Globus pallidus (tissue), 1 donor: ENCODE data around the gene ZNF862.

Experiments
- DNase-seq: peaks from one replicate; pipeline ENCODE4 v3.0.0-alpha.2; 2015; ENCODE audit warnings: low spot score

Gene ZNF862

DNA sequence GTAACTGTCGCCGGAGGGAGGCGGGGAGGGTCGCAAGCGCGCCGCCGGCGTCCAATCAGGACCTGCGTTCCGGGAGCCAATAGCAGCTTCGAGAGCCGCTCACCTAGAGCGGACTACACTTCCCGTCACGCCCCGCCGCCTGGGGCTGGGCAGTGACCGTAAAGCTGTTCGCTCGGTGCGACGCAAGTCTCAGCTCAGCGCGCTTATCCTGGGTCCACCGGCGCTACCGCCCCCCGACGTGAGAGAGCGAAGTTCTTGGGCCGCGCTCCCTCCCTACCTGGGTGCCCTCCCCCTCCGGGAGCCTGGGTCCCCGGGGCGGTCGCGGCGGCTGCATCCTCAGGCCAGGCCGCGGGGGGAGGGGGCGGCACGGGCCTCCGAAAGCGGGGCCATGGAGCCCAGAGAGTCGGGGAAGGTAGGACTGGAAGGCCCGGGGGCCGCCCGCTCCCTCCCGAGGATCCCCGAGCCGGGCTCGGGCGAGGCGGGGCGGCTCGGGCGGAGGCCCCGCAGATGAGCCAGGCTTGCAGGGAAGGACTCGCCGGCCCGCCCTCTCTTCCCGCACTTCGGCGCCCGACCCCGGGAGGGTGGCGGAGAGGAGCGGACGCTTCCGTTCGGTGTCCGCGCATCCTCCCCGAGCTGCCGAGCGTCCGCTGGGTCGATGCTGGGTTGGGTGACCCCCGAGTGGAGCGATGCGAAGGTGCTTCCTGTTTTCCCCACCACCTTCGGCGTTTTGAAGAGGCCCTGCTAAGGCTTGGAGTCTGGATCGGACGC is at the start of gene ZNF862:
TSS of gene ZNF862 (plus strand) at position 152 of the 768 bp plus-strand sequence. CDS start at position 389, 237 bp downstream.
- peak; percentile 98 for DNase-seq

DNA sequence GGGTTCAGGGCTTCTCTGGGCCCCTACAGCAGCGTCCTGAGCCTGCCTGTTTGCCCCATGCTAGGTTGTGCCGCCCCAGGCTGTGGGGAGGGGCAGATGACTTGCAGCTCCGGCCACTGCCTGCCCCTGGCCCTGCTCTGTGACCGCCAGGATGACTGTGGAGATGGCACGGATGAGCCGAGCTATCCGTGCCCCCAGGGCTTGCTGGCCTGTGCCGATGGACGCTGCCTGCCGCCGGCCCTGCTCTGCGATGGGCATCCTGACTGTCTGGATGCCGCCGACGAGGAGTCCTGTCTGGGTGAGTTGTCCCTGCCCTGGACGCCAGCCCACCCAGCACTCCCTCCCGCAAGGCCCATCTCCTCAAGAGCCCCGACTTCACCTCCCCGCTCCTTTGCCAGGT is 49.1 kb upstream of the ZNF862 start:
- no peak for DNase-seq

DNA sequence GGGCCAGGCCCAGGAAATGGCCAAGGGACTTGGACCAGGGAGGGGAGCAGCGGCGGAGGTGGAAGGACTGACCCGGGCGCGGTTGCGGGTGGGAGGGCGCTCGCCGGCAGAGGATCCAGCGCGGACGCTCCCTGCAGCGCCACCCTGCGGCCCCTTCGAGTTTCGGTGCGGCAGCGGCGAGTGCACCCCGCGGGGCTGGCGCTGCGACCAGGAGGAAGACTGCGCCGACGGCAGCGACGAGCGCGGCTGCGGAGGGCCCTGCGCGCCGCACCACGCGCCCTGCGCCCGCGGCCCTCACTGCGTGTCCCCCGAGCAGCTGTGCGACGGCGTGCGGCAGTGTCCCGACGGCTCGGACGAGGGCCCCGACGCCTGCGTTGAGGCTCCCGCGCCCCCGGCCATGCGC is 48.0 kb upstream of the ZNF862 start:
- DNase-seq = no peak

DNA sequence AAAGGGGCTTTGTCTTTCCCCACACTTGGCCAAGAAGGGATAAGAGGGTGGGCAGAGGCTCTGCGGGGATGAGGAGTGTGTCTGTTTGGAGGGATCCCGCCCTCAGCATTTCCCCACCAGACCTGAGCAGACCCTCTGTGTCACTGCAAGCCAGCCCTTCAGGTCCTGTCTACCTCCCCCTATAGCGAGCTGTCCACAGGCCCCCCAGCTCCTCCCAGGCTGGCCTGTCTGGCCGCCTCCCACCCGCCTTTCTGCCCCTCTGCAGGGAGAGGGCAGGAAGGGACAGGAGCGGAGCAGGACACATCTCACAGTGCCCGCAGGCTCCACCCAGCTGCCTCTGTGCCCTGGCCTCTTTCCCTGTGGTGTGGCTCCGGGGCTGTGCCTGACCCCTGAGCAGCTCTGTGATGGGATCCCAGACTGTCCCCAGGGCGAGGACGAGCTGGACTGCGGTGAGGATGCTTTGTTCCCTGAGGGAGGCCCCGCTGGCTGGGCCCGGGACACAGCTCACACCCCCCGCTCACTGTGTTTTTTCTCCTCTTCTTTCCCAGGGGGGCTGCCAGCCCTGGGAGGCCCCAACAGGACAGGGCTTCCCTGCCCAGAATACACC is 47.3 kb upstream of the ZNF862 start:
- DNase-seq = no peak

DNA sequence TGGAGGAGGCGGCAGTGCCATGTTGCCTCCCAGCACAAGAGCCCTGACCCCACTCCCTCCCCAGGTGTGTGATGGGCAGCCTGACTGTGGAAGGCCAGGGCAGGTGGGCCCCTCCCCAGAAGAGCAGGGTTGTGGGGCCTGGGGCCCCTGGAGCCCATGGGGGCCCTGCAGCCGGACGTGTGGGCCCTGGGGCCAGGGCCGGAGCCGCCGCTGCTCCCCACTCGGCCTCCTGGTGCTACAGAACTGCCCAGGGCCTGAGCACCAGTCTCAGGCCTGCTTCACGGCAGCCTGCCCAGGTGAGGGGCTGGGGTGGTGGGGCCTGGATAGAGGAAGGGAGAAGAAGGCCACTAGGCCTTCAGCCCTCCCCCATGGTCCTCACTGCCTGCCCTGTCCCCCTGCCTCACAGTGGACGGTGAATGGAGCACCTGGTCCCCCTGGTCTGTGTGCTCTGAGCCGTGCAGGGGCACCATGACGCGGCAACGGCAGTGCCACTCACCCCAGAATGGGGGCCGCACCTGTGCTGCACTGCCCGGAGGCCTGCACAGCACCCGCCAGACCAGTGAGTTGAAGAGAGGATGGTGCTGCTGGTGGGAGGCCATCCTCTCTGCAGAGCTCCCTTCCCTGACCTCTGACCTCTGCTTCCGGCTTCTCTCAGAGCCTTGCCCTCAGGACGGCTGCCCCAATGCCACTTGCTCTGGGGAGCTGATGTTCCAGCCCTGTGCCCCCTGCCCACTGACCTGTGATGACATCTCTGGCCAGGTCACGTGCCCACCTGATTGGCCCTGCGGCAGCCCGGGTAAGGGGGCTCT is 46.6 kb upstream of the ZNF862 start:
- DNase-seq = no peak

DNA sequence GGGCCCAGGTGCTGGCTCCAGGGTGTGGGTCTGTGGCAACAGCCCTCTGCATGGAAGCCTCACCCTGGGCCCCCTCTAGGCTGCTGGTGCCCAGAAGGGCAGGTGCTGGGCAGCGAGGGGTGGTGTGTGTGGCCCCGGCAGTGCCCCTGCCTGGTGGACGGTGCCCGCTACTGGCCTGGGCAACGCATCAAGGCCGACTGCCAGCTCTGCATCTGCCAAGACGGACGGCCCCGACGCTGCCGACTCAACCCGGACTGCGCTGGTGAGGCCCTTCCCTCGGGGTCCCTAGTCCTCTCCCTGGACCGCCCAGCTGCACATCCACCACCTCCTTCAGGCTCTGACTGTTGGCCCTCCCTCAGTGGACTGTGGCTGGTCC is 46.0 kb upstream of the ZNF862 start:
- no peak for DNase-seq

DNA sequence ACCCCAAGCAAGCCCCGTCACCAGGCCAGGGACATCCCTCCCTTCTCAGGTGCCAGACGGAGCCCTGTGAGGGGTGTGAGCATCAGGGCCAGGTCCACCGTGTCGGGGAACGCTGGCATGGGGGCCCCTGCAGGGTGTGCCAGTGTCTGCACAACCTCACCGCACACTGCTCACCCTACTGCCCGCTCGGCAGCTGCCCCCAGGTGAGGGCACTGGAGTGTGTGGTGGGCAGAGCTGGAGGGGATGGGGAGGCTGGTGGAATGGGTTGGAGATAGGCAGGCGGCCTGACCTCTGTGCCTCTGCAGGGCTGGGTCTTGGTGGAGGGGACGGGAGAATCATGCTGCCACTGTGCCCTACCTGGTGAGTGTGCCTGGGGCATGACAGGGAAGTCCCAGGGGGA is 44.9 kb upstream of the ZNF862 start:
- DNase-seq = no peak

DNA sequence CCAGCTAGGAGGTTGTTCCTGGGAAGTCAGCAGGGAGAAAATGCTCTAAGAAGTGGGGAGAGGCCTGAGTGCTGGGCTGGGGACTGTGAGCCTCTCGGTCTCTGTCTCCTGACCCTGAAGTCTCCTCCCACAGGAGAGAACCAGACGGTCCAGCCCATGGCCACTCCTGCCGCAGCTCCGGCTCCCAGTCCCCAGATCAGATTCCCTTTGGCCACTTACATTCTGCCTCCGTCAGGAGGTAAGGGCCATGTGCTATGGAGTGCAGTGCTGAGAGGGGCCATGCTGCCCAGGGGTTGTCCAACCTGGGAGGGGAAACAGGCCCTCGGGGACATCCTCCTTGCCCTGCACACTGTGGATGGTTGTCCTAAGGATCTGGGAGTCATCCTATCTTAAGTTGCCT is 43.5 kb upstream of the ZNF862 start:
- no peak for DNase-seq

DNA sequence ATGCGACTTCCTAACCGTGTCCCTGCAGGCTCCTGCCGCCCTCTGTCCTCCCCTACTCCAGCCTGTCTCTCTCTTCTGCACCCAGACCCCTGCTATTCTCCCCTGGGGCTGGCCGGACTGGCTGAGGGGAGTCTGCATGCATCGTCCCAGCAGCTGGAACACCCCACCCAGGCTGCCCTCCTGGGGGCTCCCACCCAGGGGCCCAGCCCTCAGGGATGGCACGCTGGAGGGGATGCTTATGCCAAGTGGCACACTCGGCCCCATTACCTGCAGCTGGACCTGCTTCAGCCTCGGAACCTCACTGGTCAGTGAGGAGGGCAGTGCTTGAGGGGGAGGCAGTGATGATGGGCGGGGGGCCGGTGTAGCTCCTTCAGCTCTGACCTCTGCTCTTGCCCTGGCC is 43.0 kb upstream of the ZNF862 start:
- no peak for DNase-seq

DNA sequence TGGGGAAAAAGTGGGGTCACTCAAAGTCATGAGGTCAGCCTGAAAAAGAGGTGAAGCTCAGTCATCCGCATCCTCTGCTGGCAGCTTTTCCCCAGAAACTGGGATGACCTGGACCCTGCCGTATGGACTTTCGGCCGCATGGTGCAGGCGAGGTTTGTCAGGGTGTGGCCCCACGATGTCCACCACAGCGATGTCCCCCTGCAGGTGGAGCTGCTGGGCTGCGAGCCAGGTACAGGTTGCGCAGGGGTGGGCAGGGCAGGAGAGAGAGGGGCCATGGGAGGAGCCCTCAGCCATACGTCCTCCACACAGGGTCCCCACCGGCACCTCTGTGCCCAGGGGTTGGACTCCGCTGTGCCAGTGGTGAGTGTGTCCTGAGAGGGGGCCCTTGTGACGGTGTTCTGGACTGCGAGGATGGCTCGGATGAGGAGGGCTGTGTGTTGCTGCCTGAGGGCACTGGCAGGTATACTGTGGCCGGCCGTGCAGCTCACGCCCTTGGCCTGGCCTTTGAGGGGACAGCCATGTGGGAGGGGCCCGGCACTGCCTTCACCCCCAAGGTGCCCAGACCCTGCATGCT is 41.8 kb upstream of the ZNF862 start:
- no peak for DNase-seq

DNA sequence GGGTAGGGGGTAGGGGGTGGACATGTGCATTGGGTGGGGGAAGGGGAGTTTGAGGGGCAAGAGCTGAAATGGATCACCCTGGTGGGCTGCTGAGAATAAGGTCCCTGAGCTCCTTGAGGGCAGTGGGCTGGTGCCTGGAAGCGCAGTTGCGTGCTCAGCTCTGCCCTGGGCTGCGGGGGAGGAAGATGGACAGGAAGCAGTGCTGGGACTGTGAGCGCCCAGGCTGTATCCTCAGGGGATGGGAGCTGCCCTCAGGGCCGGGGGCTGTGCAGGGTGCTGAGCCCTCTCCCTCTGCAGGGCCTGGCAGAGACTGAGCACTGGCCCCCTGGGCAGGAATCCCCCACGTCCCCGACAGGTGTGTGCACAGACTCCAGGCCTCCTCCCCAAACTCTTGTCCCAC is 40.4 kb upstream of the ZNF862 start:
- DNase-seq = no peak

DNA sequence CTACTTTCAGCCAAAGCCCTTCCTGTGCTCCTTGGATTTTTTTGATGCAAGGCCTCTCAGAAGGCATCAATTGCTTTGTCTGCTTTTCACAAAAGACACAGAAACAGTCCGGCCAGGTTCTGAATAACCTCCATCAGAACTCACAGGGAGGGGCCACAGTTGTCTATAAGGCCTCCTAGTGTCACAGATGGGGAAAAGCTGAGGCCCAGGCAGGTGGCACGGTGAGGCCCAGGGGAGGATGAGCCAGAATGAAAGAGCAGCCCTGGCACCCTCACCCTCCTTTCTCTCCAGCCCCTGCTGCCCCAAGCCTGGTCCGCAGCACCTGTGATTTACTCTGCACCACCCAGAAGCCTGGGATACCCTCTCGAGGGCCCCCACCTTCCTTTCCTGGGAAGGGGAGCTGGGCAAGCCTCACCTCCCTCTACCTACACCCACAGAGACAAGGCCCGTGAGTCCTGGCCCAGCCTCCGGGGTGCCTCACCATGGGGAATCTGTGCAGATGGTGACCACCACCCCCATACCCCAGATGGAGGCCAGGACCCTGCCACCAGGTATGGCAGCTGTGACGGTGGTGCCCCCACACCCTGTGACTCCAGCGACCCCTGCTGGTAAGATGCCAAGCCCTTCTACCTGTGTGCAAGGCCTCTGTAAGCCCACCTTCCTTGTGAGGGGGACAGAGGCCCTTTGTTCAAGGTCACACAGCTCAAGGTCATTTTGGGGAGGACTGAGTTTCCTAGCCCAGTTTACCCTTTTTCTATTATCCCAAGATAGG is 38.6 kb upstream of the ZNF862 start:
- DNase-seq = no peak

DNA sequence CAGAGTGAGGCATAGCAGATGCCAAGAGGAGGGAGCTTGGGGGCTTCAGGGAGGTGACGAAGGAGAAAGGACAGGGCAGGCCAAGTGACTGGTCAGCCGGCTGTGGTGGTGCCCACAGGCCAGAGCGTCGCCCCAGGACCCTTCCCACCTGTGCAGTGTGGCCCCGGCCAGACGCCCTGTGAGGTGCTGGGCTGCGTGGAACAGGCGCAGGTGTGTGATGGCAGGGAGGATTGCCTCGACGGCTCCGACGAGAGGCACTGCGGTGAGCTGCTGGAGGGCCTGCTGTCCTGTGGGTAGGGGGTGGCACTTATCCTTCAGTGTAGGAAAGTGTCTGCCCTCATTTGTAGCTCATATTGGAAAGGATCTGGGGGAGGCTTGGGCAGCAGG is 38.0 kb upstream of the ZNF862 start:
- no peak for DNase-seq

DNA sequence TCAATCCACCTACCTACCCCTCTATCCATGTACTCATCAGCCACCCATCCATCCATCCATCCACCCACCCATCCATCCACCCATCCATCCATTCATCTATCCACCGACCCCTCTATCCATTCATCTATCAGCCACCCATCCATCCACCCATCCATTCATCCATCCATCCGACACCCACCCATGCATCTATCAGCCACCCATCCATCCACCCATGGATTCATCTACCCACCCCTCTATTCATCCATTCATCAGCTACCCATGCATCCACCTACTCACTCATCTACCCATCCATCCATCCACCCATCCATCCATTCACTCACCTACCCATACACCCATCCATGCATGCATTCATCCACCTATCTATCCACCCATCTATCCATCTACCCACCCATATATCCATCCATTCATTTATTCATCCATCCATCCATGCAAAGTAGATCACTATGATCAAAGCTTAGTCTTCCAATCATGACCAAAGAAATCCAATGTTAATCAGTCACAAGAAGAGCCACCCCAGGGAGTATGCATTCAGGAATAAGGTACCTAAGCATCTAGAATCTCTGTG is 37.1 kb upstream of the ZNF862 start:
- DNase-seq = no peak

DNA sequence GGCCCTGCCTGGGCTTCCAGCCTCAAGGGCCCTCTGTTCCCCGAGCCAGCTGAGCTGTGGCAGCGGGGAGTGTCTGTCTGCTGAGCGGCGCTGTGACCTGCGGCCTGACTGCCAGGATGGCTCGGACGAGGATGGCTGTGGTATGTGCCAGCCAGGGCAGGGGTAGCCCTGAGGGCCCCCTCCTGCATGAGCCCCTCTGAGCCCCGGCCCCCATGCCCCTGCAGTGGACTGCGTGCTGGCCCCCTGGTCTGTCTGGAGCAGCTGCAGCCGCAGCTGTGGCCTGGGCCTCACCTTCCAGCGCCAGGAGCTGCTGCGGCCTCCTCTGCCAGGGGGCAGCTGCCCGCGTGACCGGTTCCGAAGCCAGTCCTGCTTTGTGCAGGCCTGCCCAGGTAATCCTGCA is 36.4 kb upstream of the ZNF862 start:
- DNase-seq = no peak

DNA sequence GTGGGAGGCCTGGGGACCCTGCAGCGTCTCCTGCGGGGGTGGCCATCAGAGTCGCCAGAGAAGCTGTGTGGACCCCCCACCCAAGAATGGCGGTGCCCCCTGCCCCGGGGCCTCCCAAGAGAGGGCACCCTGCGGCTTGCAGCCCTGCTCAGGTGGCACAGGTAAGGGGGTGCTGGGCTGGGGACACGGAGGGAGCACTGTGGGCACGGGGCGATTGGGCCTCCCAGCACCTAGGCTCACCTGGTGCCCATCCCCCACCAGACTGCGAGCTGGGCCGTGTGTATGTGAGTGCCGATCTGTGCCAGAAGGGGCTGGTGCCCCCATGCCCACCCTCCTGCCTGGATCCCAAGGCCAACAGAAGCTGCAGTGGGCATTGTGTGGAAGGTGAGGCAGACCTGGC is 35.2 kb upstream of the ZNF862 start:
- no peak for DNase-seq

DNA sequence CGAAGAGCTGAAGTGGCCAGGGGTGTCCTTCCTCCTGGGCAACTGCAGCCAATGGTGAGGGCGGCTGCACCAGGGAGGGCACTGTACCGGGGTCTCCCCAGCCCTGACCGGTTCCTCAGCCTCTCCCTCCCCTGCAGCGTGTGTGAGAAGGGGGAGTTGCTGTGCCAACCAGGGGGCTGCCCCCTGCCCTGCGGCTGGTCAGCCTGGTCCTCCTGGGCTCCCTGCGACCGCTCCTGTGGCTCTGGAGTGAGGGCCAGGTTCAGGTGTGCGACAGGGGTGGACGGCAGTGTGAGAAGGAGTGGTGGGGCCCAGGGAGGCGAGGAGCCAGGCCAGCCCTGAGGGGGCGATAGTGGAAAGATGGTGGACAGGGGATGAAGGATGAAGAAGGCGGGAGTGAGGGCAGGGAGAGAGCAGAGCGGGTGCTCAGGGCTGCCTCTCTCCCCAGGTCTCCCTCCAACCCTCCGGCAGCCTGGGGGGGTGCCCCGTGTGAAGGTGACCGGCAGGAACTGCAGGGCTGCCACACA is 34.6 kb upstream of the ZNF862 start:
- DNase-seq = no peak

DNA sequence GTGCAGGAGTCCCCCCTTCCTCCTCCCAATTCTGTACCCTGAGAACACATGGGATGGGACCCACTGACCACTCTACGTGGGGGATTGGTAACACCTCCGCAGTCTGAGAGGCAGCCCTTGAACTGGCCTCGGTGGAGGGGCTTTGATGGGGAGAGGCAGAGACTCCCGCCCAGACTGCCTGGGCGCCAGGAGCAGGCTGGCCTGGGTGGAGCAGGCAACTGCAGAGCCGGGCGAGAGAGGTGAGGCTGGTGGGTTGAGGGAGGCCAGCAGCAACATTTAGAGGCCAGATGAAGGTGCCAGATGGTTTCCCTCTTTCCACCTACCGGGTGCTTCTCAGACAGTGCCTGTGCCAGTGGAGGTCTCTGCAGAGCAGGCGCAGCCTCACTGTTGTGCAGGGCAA is 34.1 kb upstream of the ZNF862 start:
- no peak for DNase-seq

DNA sequence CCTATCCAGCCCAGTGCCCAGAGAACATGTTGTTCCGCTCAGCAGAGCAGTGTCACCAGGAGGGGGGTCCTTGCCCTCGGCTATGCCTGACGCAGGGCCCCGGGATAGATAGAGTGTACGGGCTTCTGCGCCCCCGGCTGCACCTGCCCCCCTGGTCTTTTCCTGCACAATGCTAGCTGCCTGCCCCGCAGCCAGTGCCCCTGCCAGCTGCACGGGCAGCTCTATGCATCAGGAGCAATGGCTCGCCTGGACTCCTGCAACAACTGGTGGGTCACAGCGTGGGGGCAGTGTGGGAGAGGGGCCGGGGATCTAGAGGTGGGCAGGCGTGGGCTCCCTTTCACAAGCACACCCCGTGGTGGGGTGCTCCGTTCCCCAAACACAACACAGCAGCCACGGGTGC is 31.4 kb upstream of the ZNF862 start:
- DNase-seq = no peak

DNA sequence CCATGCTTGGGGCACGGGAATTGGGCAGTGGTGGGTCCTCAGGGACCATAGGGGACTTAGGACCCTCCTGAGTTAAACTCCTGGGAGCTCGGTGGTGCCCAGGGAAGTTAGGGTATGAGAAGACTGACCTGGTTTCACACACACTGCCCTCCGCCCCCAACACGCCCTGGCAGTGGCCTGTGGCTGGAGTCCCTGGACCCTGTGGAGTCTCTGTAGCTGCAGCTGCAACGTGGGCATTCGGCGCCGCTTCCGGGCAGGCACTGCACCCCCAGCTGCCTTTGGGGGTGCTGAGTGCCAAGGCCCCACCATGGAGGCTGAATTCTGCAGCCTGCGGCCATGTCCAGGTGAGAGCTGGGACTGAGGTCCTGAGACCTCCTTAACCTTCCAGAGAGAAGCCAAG is 29.9 kb upstream of the ZNF862 start:
- DNase-seq = no peak

DNA sequence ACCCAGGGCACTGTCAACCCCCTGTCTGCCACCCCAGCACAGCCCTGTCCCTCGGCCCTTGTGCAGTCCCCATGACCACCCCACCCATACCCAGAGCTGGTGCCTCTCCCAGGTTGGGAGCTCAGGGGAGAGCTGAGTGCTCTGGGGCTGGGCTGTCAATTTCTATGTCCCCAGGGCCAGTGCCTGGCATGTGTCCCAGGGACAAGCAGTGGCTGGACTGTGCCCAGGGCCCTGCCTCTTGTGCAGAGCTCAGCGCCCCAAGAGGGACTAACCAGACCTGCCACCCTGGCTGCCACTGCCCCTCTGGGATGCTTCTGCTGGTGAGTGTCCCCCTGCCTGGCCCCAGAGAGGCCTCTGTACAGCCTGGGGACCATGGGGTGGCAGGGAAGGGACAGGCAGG is 29.0 kb upstream of the ZNF862 start:
- DNase-seq = no peak

DNA sequence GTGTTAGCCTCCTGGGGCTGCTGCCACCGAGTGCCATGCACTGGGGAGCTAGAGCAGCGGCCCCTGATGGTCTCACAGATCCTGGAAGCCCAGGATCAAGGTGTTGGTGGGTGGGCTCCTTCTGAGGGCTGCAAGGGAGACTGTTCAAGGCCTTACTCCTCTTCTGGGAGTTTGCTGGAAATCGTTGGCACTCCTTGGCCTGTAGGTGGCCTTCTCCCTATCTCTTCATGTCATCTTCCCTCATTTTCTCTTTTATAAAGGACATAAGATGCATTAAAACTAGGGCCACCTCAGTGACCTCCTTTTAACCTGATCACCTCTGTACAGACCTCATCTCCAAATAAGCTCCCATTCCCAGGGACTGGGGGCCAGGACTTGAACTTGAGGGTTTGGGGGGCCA is 27.0 kb upstream of the ZNF862 start:
- DNase-seq = no peak
